Kidney (tissue), 14 donors: ENCODE measurements around the gene LGI2. TPM values are rescaled to one million over a fixed set of nuclear protein-coding genes. Genes with fewer than 3 reads are reported as not detected.

Experiments used
- DNase-seq, 5 donors: peaks; one replicate each; pipeline ENCODE4 v3.0.0-alpha.2; 2013 to 2020
- FAIRE-seq: peaks from 2 replicates; lab custom pipeline; 2012; peaks lifted over from hg19 to GRCh38; lab: Jason Lieb, UNC
- H3K27ac ChIP-seq, 2 donors: one replicate each; pipeline ENCODE4 v1.7.0; 2013; ENCODE audit warnings: low read depth in 2 of 2, low read length in 2 of 2, inconsistent platforms in 1 of 2
- H3K27me3 ChIP-seq: one replicate; pipeline ENCODE4 v1.7.1; 2013; ENCODE audit warnings: low read length, inconsistent platforms; ENCODE audit not compliant: control insufficient read depth, insufficient read depth
- H3K36me3 ChIP-seq, 3 donors: one replicate each; pipeline versions ENCODE4 v1.7.0 to v1.7.1; 2013; ENCODE audit warnings: low read length in 3 of 3, control low read depth in 1 of 3, inconsistent platforms in 1 of 3; ENCODE audit not compliant: insufficient read depth in 3 of 3, control insufficient read depth in 2 of 3
- H3K4me1 ChIP-seq, 3 donors: one replicate each; pipeline versions ENCODE4 v1.7.0 to v1.7.1; 2013; ENCODE audit warnings: low read length in 3 of 3, inconsistent platforms in 1 of 3, low read depth in 1 of 3; ENCODE audit not compliant: control insufficient read depth in 2 of 3, insufficient read depth in 2 of 3
- H3K4me3 ChIP-seq, 3 donors: one replicate each; pipeline versions ENCODE4 v1.7.0 to v1.8.1; 2013; ENCODE audit warnings: low read length in 3 of 3, control low read depth in 1 of 3, inconsistent platforms in 1 of 3
- H3K9ac ChIP-seq, 3 donors: one replicate each; pipeline versions ENCODE4 v1.7.0 to v1.7.1; 2013; ENCODE audit warnings: low read length in 3 of 3, control low read depth in 1 of 3, inconsistent platforms in 1 of 3
- H3K9me3 ChIP-seq, 3 donors: one replicate each; pipeline versions ENCODE4 v1.7.0 to v1.7.1; 2013; ENCODE audit warnings: low read length in 3 of 3, control low read depth in 1 of 3, inconsistent platforms in 1 of 3; ENCODE audit not compliant: control insufficient read depth in 2 of 3, insufficient read depth in 1 of 3
- intact Hi-C: fragments of 100-400 bp; cut with DNase I; formaldehyde crosslinking; loops from one replicate; pipeline ENCODE4 v1.11.1; 2022
- polyA plus RNA-seq: library from polyadenylated mRNA; stranded (reverse); fragments of 350-450 nt; fragmentation: Illumina TruSeq; extraction: RNeasy Lipid Tissue Mini Kit (QIAGEN cat#74804); gene quantifications from one replicate; pipeline ENCODE4 v1.2.3, GENCODE V29; 2014; ENCODE audit warnings: low read depth, low replicate concordance; ENCODE audit not compliant: insufficient read depth
- total RNA-seq: library from RNA; stranded (reverse); fragmentation: NEBNext Ultra II Directional; extraction: Animal tissue kit (Norgen Biotek cat#: 25700); gene quantifications from one replicate; pipeline ENCODE4 v1.2.1, GENCODE V29; 2021
- TF ChIP-seq, protein P1 (sequence below): IDR thresholded peaks from 3 replicates; pipeline ENCODE4 v1.5.1; 2012; ENCODE audit warnings: mild to moderate bottlenecking, moderate library complexity, borderline replicate concordance; ENCODE audit not compliant: insufficient read depth; ENCODE audit errors: extremely low read depth
- donor health status: control.
- donor health status: control.
- donor health status: control.
- donor health status: control.
- donor health status: control.
- donor health status: DM: yes; HTN: yes; CAD: no.
- donor health status: Normal renal cell carcinoma (clear cell type).

LGI2 gene
- total and polyA plus RNA-seq, 2 donors from 2014 or later: 4.8 to 7.5 TPM

DNA sequence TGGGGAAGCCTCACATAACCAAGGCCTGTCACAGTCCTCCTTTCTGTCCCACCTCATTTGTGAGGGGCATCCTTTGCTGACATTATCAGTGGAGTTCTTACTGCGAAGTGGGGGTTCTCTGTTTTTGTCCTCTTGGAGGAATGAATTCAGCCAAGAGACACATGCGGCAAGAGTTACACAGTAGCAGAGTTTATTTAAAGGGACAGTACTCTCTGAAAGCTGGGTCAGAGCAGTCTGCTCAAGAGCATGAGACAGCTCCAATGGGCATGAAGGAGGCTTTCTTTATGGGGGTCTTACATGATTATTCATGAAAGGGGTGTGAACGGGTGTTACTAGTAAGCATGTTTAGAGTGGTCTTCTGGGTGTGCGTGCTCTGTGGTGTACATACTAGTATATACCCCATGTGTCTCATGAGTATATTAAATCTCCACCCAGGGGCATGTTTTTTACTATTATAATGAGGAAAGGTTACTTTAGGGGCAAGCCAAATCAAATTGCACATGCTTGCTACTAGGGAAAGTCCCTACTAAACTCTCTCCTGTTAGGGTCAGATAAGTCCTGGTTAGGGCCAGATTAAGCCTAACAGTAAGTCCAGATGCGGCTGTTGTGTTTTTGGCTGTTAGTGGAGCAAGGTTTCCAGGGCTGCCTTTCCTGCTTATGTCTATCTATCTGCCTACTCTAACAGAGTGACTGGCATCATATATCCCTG, 19.8 kb upstream of the LGI2 start:
- H3K27ac ChIP-seq: no peak overlapping the region
- H3K9me3 ChIP-seq: no peaks in the 10 kb centered on the region
- no peaks in the 10 kb centered on the region for H3K27me3 ChIP-seq
- H3K4me3 ChIP-seq: no peak overlapping the region
- no peaks in the 10 kb centered on the region for H3K4me1 ChIP-seq
- no peaks in the 10 kb centered on the region for H3K36me3 ChIP-seq
- FAIRE-seq: no peak
- intact Hi-C loops: no loop called here
- H3K9ac ChIP-seq: no peak overlapping the region
- TF ChIP-seq, protein P1, sequence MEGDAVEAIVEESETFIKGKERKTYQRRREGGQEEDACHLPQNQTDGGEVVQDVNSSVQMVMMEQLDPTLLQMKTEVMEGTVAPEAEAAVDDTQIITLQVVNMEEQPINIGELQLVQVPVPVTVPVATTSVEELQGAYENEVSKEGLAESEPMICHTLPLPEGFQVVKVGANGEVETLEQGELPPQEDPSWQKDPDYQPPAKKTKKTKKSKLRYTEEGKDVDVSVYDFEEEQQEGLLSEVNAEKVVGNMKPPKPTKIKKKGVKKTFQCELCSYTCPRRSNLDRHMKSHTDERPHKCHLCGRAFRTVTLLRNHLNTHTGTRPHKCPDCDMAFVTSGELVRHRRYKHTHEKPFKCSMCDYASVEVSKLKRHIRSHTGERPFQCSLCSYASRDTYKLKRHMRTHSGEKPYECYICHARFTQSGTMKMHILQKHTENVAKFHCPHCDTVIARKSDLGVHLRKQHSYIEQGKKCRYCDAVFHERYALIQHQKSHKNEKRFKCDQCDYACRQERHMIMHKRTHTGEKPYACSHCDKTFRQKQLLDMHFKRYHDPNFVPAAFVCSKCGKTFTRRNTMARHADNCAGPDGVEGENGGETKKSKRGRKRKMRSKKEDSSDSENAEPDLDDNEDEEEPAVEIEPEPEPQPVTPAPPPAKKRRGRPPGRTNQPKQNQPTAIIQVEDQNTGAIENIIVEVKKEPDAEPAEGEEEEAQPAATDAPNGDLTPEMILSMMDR: no peak
- DNase-seq: no peak

DNA sequence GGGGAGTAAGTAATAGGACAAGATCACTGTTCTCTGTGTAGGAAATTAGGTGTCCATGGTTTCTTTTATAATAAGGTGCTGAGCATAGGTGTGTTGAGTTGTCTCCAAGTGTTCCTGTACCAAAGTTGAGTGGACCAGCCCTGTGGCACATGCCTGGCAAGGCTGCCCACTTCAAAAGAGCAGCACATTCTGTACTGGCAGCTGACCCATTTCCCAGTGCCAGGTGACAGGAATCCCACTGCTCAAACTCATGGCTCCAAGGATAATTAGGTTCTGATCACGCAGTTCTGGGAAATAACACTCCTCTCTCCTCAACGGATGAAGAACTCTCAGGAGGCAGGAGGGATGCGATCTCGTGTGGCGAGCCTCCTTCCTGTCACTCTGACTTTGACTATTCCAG, 12.8 kb upstream of the LGI2 start:
- FAIRE-seq (no peak), DNase-seq (no peak)
- H3K4me1 ChIP-seq: no peaks in the 10 kb centered on the region
- H3K9ac ChIP-seq: no peak overlapping the region
- H3K27ac ChIP-seq: no peak overlapping the region
- intact Hi-C loops: no loop called here
- H3K36me3 ChIP-seq: no peaks in the 10 kb centered on the region
- H3K4me3 ChIP-seq: no peak overlapping the region
- no peaks in the 10 kb centered on the region for H3K9me3 ChIP-seq
- TF ChIP-seq, protein P1: no peak
- no peaks in the 10 kb centered on the region for H3K27me3 ChIP-seq

DNA sequence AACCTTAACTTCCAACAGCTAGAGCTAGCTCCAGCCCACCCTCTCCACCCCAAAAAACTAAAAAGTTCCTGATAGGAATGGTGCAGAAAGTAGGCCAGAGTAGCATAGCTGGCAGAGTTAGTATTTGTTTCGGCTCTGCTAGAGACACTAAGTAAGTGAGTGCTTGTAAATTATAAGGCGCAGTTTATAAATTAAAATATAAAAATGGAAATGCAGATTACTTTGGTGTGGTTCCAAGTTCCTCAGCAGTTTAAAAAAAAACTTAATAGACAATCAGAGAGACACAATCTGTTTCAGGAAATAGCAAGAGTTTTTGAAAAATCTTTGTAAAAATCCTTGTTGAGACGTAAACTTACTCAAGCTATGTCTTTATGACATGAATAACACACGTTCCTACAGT, 2.8 kb upstream of the LGI2 start:
- Histone ChIP-seq H3K36me3 (no peaks in the 10 kb centered on the region), H3K9ac (no peak overlapping the region), H3K9me3 (no peaks in the 10 kb centered on the region), H3K27me3 (no peaks in the 10 kb centered on the region), H3K4me3 (no peak overlapping the region), H3K27ac (no peak overlapping the region), H3K4me1 (peaks cover 0 to 5% (median 0%) of the 10 kb centered on the region in 3 donors)
- FAIRE-seq: no peak
- TF ChIP-seq, protein P1: no peak
- no peak for DNase-seq
- intact Hi-C loops: no loop called here
